Measurements from ENCODE around the gene SLC44A2.

The SLC44A2 gene

GRCh38 chr19:10625003-10625761 lies at the start of gene SLC44A2:
SLC44A2 (plus strand) TSS chr19:10625553; CDS start chr19:10625634, 81 bp downstream.
- DNase-seq (ENCODE audit: low spot score): no peak

GRCh38 chr19:10577951-10578350 lies 47.4 kb upstream of the SLC44A2 start:
- DNase-seq (ENCODE audit: low spot score): no peak

DNA sequence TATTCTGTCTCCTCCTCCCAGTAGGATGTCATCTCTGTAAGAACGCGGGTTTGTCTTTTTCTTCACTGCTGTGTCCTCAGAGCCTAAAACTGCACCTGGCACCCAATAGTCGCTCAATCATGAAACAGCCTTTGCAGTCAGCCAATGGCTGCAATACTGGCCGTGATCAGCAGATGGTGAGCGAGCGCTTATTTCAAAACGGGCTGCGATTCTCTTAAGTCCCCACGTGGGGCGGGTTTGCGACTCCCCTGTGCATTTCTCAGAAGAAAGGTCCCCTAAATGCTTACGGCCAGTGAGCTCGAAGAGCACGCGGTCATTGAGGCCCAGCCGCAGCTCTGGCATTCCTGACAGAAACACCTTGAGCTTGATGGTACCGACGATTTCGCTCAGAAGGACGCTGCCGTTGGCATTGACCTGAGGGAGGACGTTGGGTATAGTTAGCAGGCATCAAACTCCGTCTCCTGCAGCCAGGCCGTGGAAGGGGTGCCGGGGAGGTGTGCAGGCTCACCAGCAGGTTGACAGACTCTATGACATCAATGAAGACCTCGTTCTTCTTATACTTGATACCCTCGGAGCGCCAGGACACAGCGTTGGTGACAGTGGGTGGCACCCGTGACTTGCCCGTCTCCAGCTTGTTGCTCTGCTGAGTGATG lies 44.2 kb upstream of the SLC44A2 start:
- DNase-seq (ENCODE audit: low spot score): peak; percentile 89

- DNase-seq (ENCODE audit: low spot score): no peak
Measured at GRCh38 chr19:10582091-10582490, 43.3 kb upstream of the SLC44A2 start.

DNA sequence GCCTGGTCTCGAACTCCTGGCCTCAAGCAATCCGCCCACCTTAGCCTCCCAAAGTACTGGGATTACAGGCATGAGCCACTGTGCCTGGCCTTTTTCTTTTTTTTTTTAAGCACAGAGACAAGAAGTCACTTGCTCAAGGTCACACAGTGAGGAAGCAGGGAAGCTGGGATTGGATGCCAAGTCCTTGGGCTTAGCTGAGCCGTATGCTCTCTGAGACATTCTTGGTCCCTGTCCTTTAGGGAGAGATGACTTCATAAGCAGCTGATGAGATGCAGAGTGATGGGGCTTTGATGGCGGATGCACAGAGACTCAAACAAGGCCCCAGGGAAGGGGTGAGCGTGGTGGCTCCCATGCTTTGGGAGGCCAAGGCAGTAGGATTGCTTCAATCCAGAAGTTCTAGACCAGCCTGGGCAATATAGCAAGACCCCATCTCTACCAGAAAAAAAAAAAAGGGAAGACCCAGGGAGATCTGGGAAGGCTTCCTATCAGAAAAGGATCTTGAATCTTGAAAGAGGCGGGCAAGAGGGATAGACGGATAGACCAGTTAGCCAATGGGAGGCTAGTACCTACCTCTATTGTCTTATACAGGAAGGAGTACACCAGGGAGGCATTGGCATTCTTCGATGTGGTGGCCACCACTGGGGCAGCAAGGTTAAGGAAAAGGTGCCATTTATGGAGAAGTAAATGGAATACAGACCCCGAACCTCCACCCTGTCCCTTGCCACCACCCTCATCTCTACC lies 42.1 kb upstream of the SLC44A2 start:
- no peak for DNase-seq (ENCODE audit: low spot score)

- no peak for DNase-seq (ENCODE audit: low spot score)
Measured at GRCh38 chr19:10586396-10586795, 39.0 kb upstream of the SLC44A2 start.

- DNase-seq (ENCODE audit: low spot score): no peak
Measured at GRCh38 chr19:10587022-10587838, 38.1 kb upstream of the SLC44A2 start, which contains the start of gene AP1M2. AP1M2 (minus strand) TSS chr19:10587312; CDS start chr19:10587231, 81 bp downstream.

DNA sequence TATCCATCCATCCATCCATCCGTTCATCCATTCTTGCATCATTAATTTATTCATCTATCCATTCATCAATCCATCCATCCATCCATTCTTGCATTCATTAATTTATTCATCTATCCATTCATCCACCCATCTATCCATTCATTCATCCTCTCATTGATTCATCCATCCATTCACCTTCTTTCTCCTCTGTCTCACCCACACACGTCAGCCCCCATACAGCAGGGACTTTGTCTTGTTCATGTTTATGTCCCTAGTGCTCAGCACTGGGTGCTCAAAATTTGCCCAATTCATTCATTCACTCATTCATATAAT lies 37.6 kb upstream of the SLC44A2 start:
- DNase-seq (ENCODE audit: low spot score): no peak

DNA sequence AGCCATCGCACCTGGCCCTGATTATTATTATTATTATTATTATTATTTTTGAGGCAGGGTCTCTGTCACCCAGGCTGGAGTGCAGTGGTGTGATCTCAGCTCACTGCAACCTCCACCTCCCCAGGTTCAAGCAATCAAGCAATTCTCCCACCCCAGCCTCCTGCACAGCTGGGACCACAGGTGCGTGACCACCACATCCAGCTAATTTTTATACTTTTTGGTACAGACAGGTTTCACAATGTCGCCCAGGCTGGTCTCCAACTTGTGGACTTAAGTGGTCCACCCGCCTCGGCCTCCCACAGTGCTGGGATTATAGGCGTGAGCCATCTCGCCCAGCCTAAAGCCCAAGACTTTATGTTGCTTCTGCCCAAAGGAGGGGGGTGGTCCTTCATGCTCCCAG lies 32.2 kb upstream of the SLC44A2 start:
- DNase-seq (ENCODE audit: low spot score): no peak

- no peak for DNase-seq (ENCODE audit: low spot score)
Measured at GRCh38 chr19:10593820-10594637, 31.3 kb upstream of the SLC44A2 start.

DNA sequence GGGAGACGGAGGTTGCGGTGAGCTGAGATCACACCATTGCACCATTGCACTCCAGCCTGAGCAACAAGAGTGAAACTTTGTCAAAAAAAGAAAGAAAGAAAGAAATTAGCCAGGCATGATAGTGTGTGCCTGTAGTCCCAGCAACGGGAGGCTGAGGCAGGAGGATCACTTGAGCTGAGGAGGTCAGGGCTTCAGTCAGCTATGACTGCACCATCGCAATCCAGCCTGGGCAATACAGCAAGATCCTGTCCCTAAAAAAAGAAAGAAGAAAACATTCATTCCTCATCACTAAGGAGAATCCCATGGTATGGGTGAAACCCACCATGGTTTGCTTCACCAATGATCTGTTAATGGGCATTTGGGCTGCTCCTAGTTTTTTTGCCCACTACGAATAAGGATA lies 25.2 kb upstream of the SLC44A2 start:
- no peak for DNase-seq (ENCODE audit: low spot score)

DNA sequence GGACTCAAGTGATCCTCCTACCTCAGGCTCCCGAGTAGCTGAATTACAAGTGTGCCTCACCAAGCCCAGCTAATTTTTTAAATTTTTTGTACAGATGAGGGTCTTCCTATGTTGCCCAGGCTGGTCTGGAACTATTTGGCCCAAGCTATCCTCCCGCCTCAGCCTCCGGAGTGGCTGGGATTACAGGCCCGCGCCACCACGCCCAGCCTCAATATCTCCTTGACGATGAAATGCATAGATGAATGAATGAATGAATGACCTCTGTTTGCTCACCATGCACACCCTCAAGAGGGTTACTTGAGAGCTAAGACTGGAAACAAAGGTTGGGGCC lies 23.4 kb upstream of the SLC44A2 start:
- DNase-seq (ENCODE audit: low spot score): no peak

DNA sequence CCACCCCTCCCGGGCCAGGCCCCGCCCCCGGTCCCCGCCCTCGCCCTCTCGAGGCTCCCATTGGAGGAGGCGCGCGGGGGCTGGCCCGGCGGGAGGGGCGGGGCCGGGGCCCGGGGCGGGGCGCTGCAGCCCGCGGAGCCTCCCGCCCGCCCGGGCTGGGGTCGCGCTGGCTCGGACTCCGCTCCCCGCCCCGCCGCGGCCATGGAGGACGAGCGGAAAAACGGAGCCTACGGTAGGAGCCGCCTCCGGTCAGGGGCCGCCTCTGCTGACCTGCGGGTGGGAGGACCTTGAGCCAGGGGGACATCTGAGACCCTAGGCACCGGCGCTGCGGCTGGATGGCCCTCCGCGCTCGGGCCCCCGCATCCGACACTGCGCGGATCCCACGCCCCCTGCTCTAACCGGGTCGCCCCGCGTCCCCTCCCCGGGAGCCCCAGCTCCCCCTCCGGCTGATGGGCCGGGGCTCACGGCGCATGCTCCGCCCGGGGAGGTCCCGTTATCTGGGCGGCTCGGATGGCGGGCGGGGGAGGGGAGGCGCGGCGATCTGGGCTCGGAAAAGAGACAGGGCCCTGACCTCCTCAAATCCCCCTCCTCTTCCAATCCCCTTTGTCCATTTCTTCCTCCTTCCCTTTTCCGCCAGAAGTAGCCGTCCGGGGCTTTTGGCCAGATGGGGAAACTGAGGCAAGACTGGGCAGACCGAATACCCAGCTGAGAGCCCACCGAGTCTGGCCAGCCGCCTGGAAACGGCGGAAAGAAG lies 22.8 kb upstream of the SLC44A2 start:
- peak; percentile 87 for DNase-seq (ENCODE audit: low spot score)

GRCh38 chr19:10603084-10603872 lies 22.1 kb upstream of the SLC44A2 start:
- DNase-seq (ENCODE audit: low spot score): peak; percentile 64

DNA sequence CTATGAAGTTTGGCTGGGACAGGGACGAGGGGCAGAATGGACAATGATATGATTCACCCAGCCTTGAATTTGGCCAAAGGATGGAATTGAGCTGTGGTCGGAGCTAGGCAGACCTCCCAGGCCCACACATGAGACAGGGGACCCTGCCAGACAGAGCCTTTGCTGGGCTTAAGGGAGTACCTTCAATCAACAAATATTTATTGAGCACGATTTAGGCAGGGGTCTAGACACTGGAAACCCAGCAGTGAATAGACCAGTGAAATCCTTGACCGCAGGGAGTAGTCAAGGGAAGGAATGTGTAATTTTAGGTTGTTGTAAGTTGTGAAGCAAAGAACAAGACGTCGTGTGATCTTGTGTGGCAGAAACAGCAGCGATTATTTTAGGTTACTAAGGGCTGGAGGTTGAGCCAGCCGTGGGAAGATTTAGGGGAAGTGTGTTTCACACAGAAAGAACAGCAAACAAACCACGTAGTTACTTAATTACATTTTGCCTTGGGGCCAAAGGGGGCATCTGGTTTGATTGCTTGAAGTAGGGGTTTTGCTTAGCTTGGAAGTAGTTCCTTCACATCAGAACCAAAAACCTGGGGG lies 21.4 kb upstream of the SLC44A2 start:
- DNase-seq (ENCODE audit: low spot score): peak; percentile 22

DNA sequence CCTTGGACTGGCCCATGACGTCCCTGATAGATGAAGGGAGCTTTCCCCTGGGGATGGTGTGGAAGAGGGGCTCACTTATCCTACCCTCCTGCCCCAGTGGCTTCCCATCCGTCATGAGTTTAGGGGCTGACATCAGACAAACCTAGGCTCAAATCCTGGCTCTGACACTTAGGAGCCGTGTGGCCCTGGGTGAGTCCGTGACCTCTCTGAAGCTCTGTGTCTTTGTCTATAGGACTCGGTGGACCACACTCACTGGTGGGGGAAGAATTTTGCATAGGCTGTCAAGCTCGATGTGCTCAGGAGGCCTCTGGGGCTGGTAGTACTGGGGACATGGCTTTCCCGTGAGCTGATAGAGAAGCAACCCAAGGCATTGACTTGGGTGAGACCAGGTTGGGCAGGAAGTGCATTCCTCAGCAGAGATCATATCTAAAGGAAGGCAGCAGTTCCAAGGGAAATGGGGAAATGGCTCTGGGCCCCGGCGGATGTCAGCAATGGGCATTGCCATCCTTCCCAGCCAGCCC lies 20.8 kb upstream of the SLC44A2 start:
- peak; percentile 6 for DNase-seq (ENCODE audit: low spot score)

DNA sequence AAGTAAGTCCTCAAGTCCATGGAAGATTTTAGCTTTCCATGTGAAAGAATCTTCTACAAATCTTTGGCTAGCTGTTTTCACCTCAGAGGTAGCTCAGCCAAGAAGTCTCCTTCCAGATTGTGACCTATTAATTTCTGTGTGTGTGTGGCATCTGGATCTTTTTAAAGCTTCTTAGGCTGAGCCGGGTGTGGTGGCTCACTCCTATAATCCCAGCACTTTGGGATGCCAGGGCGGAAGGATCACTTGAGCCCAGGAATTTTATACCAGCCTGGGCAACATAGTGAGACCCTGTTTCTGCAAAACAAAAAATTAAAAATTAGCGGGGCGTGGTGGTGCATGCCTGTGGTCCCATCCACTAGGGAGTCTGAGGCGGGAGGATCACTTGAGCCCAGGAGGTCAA lies 13.4 kb upstream of the SLC44A2 start:
- DNase-seq (ENCODE audit: low spot score): no peak

DNA sequence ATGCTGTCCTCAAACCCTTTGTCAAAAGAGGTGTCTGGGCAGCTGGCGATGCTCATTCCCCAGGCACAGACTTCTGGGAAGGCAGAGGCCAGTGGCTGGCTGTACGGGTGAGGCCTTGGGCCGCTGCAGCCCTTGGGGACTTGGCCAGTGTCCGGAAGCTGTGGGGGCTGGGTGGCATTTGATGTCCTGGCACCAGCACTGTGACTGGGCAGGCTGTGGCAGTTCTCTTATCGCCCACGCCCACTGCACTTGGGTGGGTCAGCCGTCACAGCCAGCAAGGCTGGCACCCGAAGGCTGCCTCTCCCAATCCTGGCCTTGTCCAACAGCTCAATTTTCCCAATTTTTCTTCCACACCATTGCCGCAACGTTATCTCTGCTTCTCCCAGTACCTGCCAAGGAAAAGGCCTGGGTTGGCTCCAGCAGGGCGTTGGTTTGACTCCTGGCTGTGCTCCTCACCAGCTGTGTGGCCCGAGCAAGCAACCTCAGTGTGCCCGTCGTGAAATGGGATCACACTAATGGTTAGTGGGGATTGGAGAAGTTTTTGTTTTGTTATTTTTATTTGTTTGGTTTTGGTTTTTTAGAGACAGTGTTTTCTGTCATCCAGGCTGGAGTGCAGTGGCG lies 12.7 kb upstream of the SLC44A2 start:
- DNase-seq (ENCODE audit: low spot score): no peak
